Fibroblast of skin of back (primary cell): Measurements from ENCODE around the gene KIF16B.

Source experiments
- DNase-seq: peaks from one replicate; pipeline ENCODE4 v3.0.0-alpha.2; 2013

KIF16B gene

DNA sequence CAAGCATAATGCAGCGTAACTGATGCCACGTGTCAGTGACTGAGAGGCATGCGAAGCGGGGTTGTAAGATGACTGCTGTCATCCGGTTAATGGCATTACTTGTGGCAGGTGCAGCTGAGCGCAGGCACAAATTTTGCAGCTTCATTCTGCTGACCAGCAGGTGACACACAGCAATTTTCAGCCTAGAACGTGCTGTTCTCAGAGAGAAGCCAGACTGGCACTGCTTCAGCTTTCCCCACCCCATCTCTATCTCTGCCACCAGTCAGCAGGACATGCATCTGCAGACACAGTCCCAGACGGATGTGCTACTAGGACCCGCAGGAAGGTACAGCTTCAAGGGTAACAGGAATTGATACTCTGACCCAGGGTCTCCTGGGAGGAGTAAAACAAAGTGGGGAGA lies 221.8 kb downstream of the KIF16B start:
- no peak for DNase-seq

- DNase-seq = peak; percentile 16
These were observed 222.8 kb downstream of the KIF16B start for GRCh38 chr20:16350465-16350864.

DNA sequence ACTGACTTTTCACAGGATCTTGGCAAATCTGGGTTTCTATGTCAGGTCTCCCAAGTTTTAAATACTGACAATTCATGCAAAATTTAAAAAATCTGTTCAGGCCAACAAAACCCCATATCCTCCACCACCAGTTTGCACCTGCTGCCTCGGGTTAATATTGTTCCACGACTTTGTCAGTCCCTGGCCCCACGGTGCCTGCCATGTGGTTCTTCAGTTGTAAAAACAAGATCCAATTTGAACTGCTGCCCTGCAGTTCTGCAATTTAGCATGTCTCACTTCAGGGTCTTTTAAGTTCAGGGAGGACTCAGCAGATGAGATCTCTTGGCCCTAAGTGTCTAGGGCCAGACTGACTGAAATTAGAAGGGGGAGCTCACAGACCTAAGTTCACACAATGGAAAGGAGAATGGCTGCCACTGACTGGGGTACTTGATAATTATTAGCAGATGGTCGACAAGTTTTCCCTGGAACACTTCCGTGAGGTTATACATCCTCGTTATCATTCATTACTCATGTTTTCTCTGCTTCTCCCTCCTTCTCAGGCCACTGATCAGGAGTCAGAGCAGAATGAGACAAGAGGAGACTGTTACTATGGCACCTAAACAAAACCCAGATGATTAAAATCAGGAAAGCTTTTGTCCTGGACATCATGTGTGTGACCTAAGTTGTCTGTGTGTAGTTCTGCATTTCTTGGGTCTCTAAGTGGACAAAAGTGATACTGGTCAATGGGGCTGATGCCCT lies 223.6 kb downstream of the KIF16B start:
- DNase-seq = peak; percentile 36

- DNase-seq = no peak
These were observed 226.3 kb downstream of the KIF16B start for GRCh38 chr20:16346956-16347355.

GRCh38 chr20:16337707-16338106 lies 235.5 kb downstream of the KIF16B start:
- no peak for DNase-seq

DNA sequence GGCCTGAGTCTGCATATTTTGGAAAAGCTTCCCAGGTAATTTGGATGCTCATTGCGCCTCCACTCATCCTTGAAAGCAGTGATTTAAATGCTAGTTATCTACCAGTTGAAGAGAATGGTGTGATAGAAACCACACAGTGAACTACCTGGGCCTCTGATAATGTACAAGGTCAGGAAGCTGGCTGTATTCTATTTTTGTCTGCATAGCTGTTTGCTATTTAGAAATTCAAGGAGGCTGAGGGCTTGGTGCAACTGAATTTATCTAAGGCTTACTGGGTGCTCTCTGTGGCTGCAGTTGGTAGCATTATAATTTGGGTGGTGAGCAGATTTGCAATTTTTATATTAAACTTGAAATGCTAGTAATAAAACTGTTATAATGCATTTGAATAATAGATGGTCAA lies 245.6 kb downstream of the KIF16B start:
- DNase-seq = no peak

DNA sequence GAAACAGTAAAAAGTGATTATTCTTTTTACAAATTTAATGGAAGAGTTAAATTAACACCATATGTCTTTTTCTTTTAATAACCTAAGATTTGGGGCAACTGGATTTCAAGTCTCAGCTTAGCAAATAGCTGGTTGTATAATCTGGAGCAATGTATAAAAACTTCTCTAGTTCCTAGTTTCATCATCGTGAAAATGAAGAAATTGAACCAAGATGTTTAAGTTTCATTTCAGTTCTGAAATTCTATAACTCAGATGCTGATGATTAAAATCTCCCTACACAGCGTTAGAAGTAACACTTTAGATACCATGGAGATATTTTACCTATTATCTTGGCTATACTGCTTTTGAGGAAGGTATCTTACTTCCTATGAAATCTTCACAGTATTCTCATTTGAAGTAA lies 252.0 kb downstream of the KIF16B start:
- DNase-seq = no peak

DNA sequence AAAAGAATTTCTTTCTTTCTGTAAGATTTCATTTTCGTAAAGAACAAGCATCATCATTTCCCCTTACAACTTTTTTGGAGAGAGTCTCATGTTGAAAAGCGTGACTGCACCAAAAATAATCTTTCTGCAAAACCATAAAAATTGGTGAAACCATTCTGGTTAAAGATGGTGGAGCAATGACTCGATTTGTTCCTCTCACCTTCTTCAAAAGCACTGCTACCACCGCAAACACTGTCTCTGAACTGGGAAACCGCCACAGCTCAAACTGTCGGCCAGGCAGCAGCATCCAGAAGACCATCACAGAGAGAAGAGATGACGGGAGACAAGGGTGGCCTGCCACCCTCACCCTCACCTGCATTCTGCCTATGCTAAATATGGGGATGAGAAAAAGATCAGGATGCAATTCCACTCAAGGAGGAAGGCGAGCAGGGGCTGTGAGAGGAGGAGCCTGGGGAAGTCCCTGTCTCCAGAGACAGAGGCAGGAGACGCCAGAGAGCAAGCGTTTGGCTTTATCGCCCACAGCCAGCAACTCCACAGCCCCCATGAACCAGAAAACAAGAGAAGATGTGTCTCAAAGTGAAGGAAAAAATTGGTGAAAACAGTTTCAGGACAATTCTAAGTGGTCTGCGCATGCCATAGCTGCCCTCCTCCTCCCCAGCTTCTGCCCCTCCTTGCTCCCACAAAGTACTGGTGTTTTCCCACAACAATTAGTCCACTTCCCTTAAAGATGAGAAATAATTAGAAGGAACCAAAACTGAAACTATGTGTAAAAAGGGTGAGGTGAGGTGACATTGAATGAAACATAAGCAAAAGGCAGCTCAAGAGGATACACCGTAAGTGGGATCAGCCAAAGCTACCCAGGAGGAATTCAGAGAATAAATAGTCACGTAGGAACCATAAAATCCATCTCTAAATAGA lies 255.5 kb downstream of the KIF16B start:
- no peak for DNase-seq

DNA sequence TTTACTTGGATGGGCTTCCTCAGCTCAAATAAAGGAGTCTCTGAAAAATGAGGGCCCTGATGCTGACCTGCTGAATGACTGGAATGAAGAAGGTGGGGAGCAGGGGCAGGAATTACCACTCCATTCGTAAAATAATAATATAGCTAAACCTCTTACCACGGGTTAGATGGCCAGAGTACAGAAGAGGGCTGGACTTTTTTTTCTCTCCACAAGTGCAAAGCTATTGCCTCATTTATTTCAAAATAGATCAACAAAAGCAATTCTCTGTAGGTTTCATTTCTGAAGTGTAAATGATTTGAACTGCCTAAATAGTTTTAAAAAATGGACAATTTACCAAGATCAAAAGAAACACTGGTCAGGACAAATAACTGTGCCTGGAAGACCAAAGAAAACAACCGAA lies 256.7 kb downstream of the KIF16B start:
- no peak for DNase-seq

DNA sequence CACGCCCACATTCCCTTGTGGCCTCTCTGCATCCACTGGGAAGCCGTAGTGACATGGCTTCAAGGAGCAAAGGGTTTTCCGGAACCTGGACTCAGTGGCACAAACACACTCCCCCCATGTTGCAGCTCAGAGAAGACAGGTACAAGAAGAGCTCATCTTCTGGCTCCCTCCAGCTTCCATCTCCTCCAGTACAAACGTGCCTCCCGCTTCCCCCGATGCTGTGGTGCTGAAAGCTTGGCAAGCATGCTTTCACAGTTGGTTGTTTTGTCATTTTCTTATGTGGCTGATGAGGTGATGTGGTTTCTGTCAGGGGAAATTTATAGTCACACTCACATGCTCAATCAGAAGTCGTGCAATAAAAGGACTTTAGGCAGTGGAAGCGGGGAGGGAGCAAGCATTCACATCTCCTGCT lies 258.5 kb downstream of the KIF16B start:
- DNase-seq = no peak

GRCh38 chr20:16314320-16314719 lies 258.9 kb downstream of the KIF16B start:
- DNase-seq = no peak

DNA sequence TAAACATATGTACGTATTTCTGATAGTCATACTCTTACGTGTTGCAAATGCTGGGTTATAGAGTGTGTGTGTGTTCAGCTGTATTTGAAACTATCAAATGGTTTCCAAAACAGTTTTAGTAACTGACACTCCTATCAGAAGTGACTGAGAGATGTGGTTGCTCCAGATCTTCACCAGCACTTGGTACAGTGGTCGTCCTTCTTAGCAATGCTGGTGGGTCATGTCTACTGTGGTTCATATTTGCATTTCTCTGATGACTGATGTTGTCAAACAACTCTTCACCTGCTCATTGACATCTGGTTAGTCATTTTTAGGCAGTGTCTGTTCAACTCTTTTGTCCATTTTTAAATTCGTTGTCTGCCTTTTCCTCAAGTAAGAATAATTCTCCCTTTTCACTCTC lies 259.3 kb downstream of the KIF16B start:
- no peak for DNase-seq

DNA sequence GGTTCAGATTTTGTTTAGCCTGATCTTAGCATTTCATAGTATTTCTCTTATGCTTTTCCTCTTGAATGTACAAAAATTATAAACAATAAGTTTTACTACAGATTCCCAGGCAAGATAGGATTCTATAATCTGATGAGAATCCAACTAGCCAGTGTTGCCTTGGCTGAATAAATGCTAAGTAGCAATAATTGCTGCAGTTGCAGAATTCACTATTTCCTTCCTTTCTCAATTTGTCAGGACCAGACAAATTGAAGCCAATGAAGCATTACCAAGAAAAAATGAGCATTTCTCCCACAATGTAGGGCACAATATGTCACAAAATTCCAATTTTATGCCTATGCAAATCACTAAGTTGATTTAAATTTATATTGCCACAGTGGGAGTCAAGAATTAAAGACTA lies 260.2 kb downstream of the KIF16B start:
- no peak for DNase-seq

DNA sequence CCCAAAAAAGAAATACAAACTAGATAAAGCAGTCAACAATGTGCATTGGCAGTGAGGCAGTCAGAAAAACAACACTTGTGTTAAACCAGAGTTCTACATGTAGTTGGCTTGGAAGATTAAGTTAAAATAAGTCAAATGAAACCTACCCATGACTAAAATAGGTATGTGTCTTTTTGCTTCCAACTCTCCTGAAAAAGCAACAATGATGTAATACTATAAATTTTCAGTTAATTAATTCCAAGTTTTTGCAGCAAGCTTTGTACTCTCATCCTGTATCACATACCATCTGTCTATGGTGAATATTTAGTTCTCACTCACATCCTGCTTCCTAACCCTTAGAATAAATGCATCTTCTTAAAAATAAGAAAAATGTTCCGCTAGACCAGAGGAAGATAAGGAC lies 261.5 kb downstream of the KIF16B start:
- peak; percentile 11 for DNase-seq

DNA sequence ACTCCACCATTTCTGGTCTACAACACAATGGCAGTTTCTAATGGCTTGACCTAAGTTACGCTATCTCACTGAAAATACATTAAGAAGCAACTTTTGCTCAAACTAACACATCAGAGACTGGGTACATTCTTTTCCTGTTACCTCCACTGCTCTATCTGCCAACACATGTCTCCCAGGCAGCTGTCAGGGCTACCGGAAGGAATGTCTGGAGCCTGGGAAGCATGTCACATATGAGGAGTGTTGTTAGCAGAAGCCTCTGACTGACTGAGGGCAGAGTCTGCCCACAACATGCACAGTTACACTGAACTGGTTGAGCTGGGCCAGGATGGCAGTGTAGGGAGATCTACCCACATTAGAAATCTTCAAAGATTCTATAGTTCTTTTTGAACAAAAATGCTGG lies 264.5 kb downstream of the KIF16B start:
- peak; percentile 57 for DNase-seq

GRCh38 chr20:16302818-16303217 lies 270.4 kb downstream of the KIF16B start:
- no peak for DNase-seq

- peak; percentile 66 for DNase-seq
These were observed 271.3 kb downstream of the KIF16B start for GRCh38 chr20:16301986-16302385.

- DNase-seq = no peak
These were observed 273.4 kb downstream of the KIF16B start for GRCh38 chr20:16299897-16300296.

GRCh38 chr20:16296931-16297330 lies 276.3 kb downstream of the KIF16B start:
- DNase-seq = no peak

DNA sequence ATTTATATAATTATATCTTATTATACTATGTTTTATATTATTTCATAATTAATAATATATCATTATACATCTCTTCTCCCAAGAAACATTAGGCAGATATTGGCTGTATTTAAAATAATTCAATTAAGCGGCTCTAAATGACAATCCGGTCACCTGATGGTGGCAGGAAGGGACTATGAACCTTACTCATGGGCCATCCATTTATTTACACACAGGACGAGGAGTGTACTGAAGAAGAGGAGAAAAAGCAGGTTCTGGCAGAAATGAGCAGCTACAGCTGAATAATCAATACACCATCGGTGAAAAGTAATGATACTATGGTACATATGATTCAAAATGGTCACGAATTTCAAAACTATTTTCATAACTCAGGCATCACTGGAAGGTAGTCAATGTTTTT lies 277.7 kb downstream of the KIF16B start:
- DNase-seq = no peak

DNA sequence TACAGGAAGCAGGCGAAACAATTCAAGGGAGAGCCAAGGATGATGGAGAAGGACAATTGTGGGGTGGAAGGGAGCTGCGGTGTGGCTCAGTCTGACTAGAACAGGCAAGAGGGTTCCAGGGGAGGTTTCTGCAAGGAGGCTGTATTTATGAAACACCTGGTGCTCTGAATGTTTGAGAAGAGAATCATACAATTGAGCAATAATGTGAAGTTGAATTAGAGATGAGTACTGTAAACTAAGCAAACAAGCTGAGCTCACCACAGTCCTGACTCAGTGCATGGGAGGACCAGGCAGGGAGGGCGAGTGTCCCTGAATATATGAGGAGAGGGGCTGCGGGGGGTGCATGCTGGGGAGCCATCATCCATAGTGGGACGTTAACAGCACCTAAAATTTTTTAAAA lies 279.7 kb downstream of the KIF16B start:
- no peak for DNase-seq

DNA sequence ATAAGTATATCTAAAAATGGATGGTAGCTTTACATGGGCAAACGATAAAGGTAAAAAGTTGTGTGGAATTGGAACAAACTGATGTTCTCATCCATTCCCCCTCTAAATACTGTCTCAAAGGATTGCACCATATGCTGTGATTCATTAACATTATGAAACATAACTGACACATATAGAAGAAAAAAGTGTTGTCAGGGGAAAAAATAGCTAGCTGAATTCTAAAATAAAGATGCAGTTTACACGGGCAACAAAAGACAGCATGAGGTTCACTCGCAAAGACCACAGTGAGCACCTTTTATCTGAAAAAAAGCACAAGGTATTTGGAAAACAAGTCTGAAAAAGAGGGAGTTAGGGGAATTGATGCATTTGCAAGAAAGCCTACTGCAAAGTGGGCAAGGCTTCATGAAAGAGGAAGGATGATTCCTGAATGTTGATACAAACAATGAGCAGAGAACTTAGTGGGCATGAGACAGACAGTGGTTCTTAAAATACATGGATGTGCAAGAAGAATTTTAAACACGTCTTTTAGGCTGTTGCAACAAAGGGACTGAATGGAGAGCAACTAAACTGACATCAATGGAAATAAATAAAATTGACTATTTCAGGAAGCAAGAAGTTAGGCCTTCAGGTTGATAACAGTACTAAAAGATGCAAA lies 280.9 kb downstream of the KIF16B start:
- no peak for DNase-seq

DNA sequence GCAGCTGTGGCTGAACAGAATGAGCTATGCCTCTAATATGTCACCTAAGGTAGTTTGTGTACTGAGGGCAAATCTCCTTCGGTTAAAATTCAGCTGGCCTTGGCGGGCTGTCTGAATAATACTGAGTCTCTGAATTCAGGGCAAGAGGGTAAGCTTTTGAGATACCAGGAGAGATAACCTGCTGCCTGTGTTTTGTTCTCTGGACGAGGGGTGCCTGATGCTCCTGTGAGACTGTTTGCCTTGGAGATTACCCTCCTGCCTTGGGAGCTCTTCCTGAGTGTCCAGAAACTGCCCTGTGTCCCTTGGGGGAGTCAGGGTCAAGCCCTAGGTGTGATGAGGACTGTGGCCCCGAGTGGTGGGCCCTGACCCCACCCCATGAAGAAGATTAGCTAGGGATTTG lies 282.9 kb downstream of the KIF16B start:
- DNase-seq = no peak
